ENCODE results near the gene LGI4. TPM values are rescaled to one million over a fixed set of nuclear protein-coding genes. Genes with fewer than 3 reads are reported as not detected.
A peak's percentile ranks its signal among the peaks of the same experiment; 100 is the strongest.
"Not testable (repeated sequence)": the region's sequence is repeated elsewhere in the genome, so short reads cannot be mapped to it uniquely, and the experiment has no call there.

The LGI4 gene
- total and polyA plus RNA-seq, 5 experiments from 2014 or later, result 0.18 to 1.6 (median 0.52) TPM; not detected in 2

- H3K27ac Mint-ChIP-seq, result peak overlapping the region in 6 of 10 donors; percentile 7 to 88 (median 70)
- no peaks in the 10 kb centered on the region for H3K27me3 Mint-ChIP-seq
- peak overlapping the region in 2 of 10 donors; percentile 19 to 50 for H3K4me3 Mint-ChIP-seq
Measured at GRCh38 chr19:35159606-35160005, 24.7 kb upstream of the LGI4 start.

GRCh38 chr19:35157431-35157830 is 22.6 kb upstream of the LGI4 start:
- H3K4me1 Mint-ChIP-seq, result peaks cover 35 to 76% (median 66%) of the 10 kb centered on the region in 4 donors
- DNase-seq (no peak), ATAC-seq (no peak)
- peaks cover 0 to 8% (median 3%) of the 10 kb centered on the region in 9 donors for H3K9me3 Mint-ChIP-seq
- no peaks in the 10 kb centered on the region for H3K27me3 Mint-ChIP-seq
- H3K36me3 Mint-ChIP-seq, result peaks cover 14 to 65% (median 43%) of the 10 kb centered on the region in 3 donors
- peak overlapping the region in 7 of 10 donors; percentile 11 to 100 (median 55) for H3K4me3 Mint-ChIP-seq
- H3K27ac Mint-ChIP-seq, result peak overlapping the region in 8 of 10 donors; percentile 24 to 96 (median 82)
- POLR2A ChIA-PET, result interaction anchor here (0.9 kb wide), 1 partner anchor 12 kb away, joined by 3 read pairs; no protein-coding TSS in a partner anchor

More at GRCh38 chr19:35159606-35160005, 24.7 kb upstream of the LGI4 start:
- H3K36me3 Mint-ChIP-seq, result peaks cover 24 to 86% (median 65%) of the 10 kb centered on the region in 3 donors
- POLR2A ChIA-PET, result interaction anchor here (1.2 to 1.4 kb wide), 2 partner anchors 20 to 47 kb away, joined by 3 to 4 read pairs; no protein-coding TSS in a partner anchor
- peaks cover 0 to 12% (median 3%) of the 10 kb centered on the region in 9 donors for H3K9me3 Mint-ChIP-seq
- peaks cover 30 to 64% (median 62%) of the 10 kb centered on the region in 4 donors for H3K4me1 Mint-ChIP-seq
- ATAC-seq (no peak), DNase-seq (peak in 1 of 10 donors; percentile 6)

DNA sequence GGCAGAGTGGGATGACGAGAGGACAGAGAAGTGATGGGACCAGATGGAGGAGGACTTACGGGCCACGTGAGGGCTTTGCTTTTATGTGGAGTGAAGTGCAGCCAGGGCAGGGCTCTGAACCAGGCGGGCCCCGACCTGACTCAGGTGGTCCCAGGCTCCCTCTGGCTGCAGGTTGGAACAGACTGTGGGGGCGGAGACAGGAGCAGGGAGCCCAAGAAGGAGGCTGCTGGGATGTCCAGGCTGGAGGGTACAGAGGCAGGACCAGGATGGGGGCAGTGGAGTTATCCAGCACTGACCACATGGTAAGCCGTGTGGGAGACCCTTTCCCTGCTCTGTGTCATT is 21.8 kb upstream of the LGI4 start:
- no peak for ATAC-seq
- H3K27ac Mint-ChIP-seq, result peak overlapping the region; percentile 34 to 100 (median 99)
- POLR2A ChIA-PET, result interaction anchor here (1.5 kb wide), 1 partner anchor 10 kb away, joined by 3 read pairs; no protein-coding TSS in a partner anchor
- peaks cover 9 to 57% (median 35%) of the 10 kb centered on the region in 3 donors for H3K36me3 Mint-ChIP-seq
- DNase-seq, result no peak
- H3K4me3 Mint-ChIP-seq, result peak overlapping the region; percentile 98 to 100 (median 100)
- peaks cover 31 to 78% (median 65%) of the 10 kb centered on the region in 4 donors for H3K4me1 Mint-ChIP-seq
- peaks cover 0 to 4% (median 0%) of the 10 kb centered on the region in 9 donors for H3K9me3 Mint-ChIP-seq
- no peaks in the 10 kb centered on the region for H3K27me3 Mint-ChIP-seq

DNA sequence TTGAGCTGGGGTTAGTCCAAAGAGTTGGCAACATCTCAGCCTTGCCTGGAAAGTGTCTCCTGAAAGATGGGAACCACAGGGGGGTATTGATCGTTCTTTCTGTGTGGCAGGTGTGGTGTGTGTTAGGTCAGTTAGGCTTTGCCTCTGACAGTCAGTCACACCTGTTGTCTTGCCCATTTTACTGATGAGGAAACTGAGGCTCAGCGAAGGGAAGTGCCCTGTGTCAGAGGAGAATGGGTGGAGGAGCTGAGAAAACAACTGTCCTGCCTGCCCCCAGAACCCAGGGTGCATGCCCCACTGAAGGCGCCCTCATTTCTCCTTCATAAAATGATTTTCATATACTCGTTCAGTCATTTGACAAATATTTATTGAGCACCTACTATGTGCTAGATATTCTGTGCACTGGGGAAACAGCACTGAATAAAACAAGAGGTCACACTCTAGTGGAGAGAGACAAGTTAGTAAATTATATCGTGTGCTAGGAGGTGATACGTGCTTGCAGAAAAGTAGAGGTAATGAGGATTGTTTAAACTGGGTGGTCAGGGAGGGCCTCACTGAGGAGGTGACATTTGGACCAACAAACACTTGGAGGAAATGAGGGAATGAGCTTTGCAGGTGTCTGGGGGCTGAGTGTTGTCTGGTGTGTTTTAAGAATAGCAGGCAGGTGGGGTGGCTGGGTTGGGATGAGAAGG is 21.3 kb upstream of the LGI4 start:
- Mint-ChIP-seq H3K36me3 (peaks cover 4 to 52% (median 30%) of the 10 kb centered on the region in 3 donors), H3K9me3 (no peaks in the 10 kb centered on the region), H3K4me1 (peaks cover 31 to 73% (median 61%) of the 10 kb centered on the region in 4 donors), H3K27me3 (no peaks in the 10 kb centered on the region), H3K27ac (peak overlapping the region; percentile 88 to 100 (median 99)), H3K4me3 (peak overlapping the region; percentile 98 to 100 (median 100))
- ATAC-seq, result no peak
- DNase-seq, result no peak
- POLR2A ChIA-PET, result interaction anchor here (0.8 to 3.6 kb wide), 5 partner anchors 10 to 56 kb away, joined by 3 to 77 read pairs (median 3); no protein-coding TSS in a partner anchor

GRCh38 chr19:35155441-35155840 is 20.6 kb upstream of the LGI4 start:
- H3K36me3 Mint-ChIP-seq, result peaks cover 4 to 45% (median 24%) of the 10 kb centered on the region in 3 donors
- peak overlapping the region; percentile 98 to 100 (median 100) for H3K4me3 Mint-ChIP-seq
- ATAC-seq (peak in 1 of 2 donors; percentile 26), DNase-seq (peak in 2 of 10 donors; percentile 20 to 22)
- peaks cover 32 to 72% (median 60%) of the 10 kb centered on the region in 4 donors for H3K4me1 Mint-ChIP-seq
- H3K27ac Mint-ChIP-seq, result peak overlapping the region; percentile 94 to 100 (median 99)
- POLR2A ChIA-PET, result interaction anchor here (0.8 to 4.6 kb wide), 9 partner anchors 8 to 110 kb away, joined by 3 to 77 read pairs (median 9); partner anchors contain the start of gene FXYD7
- H3K9me3 Mint-ChIP-seq, result no peaks in the 10 kb centered on the region
- H3K27me3 Mint-ChIP-seq, result no peaks in the 10 kb centered on the region

DNA sequence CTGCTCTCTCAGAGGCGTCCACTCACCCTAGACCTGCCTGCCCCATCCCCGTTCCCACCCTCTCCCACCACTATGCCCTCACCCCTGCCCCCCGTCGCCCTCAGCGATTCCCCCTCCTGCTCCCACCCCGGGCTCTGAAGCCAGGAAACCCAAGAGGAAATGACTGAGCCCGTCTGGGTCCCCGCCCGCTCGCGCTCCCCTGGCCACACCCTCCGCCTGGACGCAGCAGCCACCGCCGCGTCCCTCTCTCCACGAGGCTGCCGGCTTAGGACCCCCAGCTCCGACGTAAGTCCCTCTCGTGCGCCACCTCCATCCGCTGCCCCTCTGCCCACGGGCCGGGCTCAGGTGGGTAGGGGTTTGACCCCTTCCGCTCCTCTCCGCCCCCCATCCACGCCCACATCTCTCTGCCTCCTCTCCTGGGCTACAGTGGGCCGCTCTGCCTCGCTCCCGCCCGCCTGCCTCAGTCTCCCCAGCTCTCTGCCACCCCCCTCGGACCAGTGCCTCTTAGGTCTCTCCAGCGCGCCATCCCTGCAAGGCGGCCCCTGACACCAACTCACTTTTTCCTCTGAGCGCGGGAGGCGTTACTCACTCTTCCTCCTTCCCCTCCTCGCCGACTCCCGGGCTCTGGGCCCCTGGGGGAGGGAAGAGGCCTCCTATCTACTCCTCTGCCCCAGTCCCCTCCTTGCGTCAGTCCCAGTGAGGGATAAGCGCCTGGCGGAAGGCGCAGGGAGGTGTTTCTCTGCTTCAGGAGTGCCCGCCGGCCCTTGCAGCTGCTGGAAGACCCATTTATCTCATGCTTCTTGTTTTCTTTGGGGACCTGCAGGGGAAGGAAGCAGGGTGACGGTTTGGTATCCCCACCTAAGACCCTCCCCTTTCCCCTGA is 19.9 kb upstream of the LGI4 start, which contains the start of gene FXYD5:
Gene FXYD5, plus strand, starts transcription at position 211 of the 882 bp plus-strand sequence. CDS start 816 bp downstream, outside the sequence.
- H3K4me1 Mint-ChIP-seq, result peaks cover 33 to 72% (median 60%) of the 10 kb centered on the region in 4 donors
- ATAC-seq (peak; percentile 73 to 77), DNase-seq (peak; percentile 59 to 83 (median 64))
- peak within 1 kb of the TSS; percentile 94 to 100 (median 99) for H3K27ac Mint-ChIP-seq
- H3K27me3 Mint-ChIP-seq, result no peaks in the 10 kb centered on the region
- POLR2A ChIA-PET, result interaction anchor here (0.5 to 4.6 kb wide), 20 partner anchors 8 to 299 kb away, joined by 3 to 77 read pairs (median 6); partner anchors contain the start of genes FXYD7 and USF2
- H3K9me3 Mint-ChIP-seq, result no peaks in the 10 kb centered on the region
- peak within 1 kb of the TSS; percentile 98 to 100 (median 100) for H3K4me3 Mint-ChIP-seq
- peaks cover 4 to 38% (median 20%) of the 10 kb centered on the region in 3 donors for H3K36me3 Mint-ChIP-seq

DNA sequence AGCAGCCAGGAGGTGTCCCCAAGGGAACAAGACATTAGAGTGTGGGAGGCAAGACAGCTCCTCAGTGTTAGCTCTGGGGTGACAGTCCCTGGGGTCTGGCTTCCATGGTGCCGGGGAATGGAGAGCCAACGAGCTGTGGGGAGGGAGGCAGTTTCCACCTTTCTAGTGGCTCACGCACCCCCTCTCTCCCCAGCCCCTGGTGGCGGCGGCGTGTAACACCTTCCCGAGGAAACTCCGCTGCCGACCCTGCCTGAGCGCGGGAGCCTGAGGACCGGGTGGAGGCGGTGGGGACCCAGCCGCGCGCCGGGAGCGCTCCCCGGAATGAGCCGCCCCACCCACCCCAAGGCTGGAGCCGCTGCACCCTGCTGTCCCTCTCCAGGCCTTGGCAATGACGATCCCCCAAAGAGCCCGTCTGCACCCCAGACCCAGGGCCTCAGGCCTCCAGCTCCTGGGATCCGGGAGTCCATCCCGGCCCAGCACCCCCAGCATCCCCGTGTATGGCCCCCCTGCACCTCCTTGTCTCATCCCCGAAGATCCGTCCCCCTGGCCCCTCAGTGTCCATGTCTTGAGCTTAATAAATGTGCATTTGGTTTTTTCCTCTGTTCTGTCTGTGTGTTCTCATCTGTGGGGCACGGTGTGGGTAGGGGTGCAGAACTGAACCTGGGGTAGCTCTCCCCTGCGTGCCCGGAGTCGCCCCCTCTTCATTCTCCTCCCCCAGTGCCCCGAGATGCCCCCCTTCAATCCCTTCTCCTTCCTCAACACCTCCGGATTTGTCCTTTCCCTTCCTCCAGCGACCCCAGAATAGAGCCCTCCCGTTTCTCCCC is 19.1 kb upstream of the LGI4 start:
- peaks cover 33 to 64% (median 53%) of the 10 kb centered on the region in 4 donors for H3K4me1 Mint-ChIP-seq
- H3K36me3 Mint-ChIP-seq, result peaks cover 4 to 29% (median 12%) of the 10 kb centered on the region in 3 donors
- peak overlapping the region; percentile 94 to 100 (median 99) for H3K27ac Mint-ChIP-seq
- no peaks in the 10 kb centered on the region for H3K9me3 Mint-ChIP-seq
- H3K4me3 Mint-ChIP-seq, result peak overlapping the region; percentile 98 to 100 (median 100)
- ATAC-seq (peak; percentile 66 to 70), DNase-seq (peak; percentile 57 to 85 (median 71))
- no peaks in the 10 kb centered on the region for H3K27me3 Mint-ChIP-seq
- POLR2A ChIA-PET, result interaction anchor here (0.5 to 4.6 kb wide), 19 partner anchors 9 to 166 kb away, joined by 3 to 77 read pairs (median 6); partner anchors contain the start of genes FXYD7 and USF2

GRCh38 chr19:35153129-35153522 is 18.3 kb upstream of the LGI4 start:
- not testable (repeated sequence) for H3K9me3 Mint-ChIP-seq, H3K27me3 Mint-ChIP-seq, DNase-seq, ATAC-seq
- POLR2A ChIA-PET, result interaction anchor here (0.6 to 4.6 kb wide), 9 partner anchors 10 to 138 kb away, joined by 3 to 77 read pairs (median 13); partner anchors contain the start of gene FXYD7
- H3K4me1 Mint-ChIP-seq, result peaks cover 30 to 56% (median 46%) of the 10 kb centered on the region in 4 donors
- H3K36me3 Mint-ChIP-seq, result peaks cover 2 to 22% (median 7%) of the 10 kb centered on the region in 3 donors
- peak overlapping the region; percentile 75 to 100 (median 100) for H3K4me3 Mint-ChIP-seq
- peak overlapping the region in 9 of 10 donors; percentile 35 to 100 (median 96) for H3K27ac Mint-ChIP-seq

DNA sequence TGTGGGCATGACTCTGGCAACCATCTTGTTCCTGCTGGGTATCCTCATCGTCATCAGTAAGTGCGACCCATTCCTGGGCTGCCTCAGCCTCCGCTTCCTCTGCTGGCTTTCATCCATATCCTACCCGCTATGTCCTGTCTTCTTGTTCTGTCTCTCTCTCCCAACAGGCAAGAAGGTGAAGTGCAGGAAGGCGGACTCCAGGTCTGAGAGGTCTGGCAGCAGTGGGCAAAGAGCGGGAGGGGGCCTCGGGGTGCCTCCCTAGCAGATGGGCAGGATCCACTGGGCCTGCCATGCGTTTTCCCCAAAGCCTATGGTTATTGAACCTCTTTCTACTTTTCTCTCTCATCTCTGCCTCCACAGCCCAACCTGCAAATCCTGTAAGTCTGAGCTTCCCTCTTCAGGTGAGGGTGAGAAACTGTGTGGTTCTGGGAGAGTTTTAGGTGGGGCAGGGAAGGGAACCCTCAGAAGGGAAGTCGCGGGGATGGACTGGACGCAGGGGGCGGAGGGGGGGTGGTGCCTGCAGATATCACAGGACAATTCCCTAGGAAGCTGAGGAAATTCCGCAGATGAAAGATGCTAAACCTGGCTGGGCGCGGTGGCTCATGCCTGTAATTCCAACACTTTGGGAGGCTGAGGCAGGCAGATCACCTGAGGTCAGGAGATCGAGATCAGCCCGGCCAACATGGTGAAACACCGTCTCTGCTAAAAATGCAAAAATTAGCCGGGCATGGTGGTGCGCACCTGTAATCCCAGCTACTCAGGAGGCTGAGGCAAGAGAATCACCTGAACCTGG is 16.6 kb upstream of the LGI4 start:
- H3K4me3 Mint-ChIP-seq, result peak overlapping the region in 3 of 10 donors; percentile 19 to 66 (median 22)
- H3K27ac Mint-ChIP-seq, result peak overlapping the region in 3 of 10 donors; percentile 29 to 71 (median 43)
- POLR2A ChIA-PET, result interaction anchor here (0.5 to 4.6 kb wide), 5 partner anchors 8 to 137 kb away, joined by 3 to 40 read pairs (median 6); partner anchors contain the start of gene FXYD7

GRCh38 chr19:35150445-35150844 is 15.6 kb upstream of the LGI4 start:
- ATAC-seq (no peak), DNase-seq (no peak)
- POLR2A ChIA-PET, result no interaction called here
- no peaks in the 10 kb centered on the region for H3K9me3 Mint-ChIP-seq
- peaks cover 20 to 33% (median 24%) of the 10 kb centered on the region in 4 donors for H3K4me1 Mint-ChIP-seq
- no peaks in the 10 kb centered on the region for H3K27me3 Mint-ChIP-seq
- H3K36me3 Mint-ChIP-seq, result no peaks in the 10 kb centered on the region
- peak overlapping the region in 1 of 10 donors; percentile 68 for H3K4me3 Mint-ChIP-seq
- H3K27ac Mint-ChIP-seq, result peak overlapping the region in 4 of 10 donors; percentile 12 to 73 (median 50)

More for the DNA sequence above, 16.6 kb upstream of the LGI4 start:
- Mint-ChIP-seq H3K36me3 (peaks cover 0 to 8% (median 0%) of the 10 kb centered on the region in 3 donors), H3K9me3 (no peaks in the 10 kb centered on the region), H3K27me3 (no peaks in the 10 kb centered on the region), H3K4me1 (peaks cover 27 to 43% (median 30%) of the 10 kb centered on the region in 4 donors)
- DNase-seq, result no peak
- no peak for ATAC-seq

Data from naive thymus-derived CD8-positive, alpha-beta T cell (primary cell).